HepG2 (cell line): ENCODE data around the gene SMPD3. TPM values are rescaled to one million over a fixed set of nuclear protein-coding genes. Genes with fewer than 3 reads are reported as not detected.
A peak's percentile ranks its signal among the peaks of the same experiment; 100 is the strongest.

Experiments
- CBX1 ChIP-seq: IDR thresholded peaks from one replicate; pipeline ENCODE4 v1.6.1; 2016; ENCODE audit warnings: antibody characterized with exemption, low read depth
- CEBPB ChIP-seq: IDR thresholded peaks from 2 replicates; pipeline ENCODE4 v1.6.1; 2011; ENCODE audit warnings: low read depth, low read length, improper control_type of control experiment, borderline replicate concordance
- E2F1 ChIP-seq: sonication (generic); formaldehyde crosslinking; IDR thresholded peaks from 2 replicates; pipeline ENCODE4 v1.5.0; 2020; ENCODE audit warnings: missing genetic modification reagents
- HNF4A ChIP-seq: sonication (generic); formaldehyde crosslinking; IDR thresholded peaks from 2 replicates; pipeline ENCODE4 v1.4.0; 2020; ENCODE audit warnings: missing genetic modification reagents
- MATR3 ChIP-seq: sonication (generic); formaldehyde crosslinking; IDR thresholded peaks from 2 replicates; pipeline ENCODE4 v1.4.0; 2020; ENCODE audit warnings: missing genetic modification reagents
- MAZ ChIP-seq, 2 experiments: sonication (generic) in 1 of 2; formaldehyde crosslinking in 1 of 2; IDR thresholded peaks; 2 replicates each; pipeline versions ENCODE4 v1.5.0 to v1.6.1; 2012 to 2020; ENCODE audit warnings: low read depth in 2 of 2, mild to moderate bottlenecking in 2 of 2, borderline replicate concordance in 1 of 2, improper control_type of control experiment in 1 of 2, low read length in 1 of 2, missing genetic modification reagents in 1 of 2, moderate library complexity in 1 of 2
- NFYB ChIP-seq: sonication (generic); formaldehyde crosslinking; IDR thresholded peaks from 2 replicates; pipeline ENCODE4 v1.4.0; 2020; ENCODE audit warnings: missing genetic modification reagents
- PTBP1 ChIP-seq: fragments of 200-400 bp; formaldehyde crosslinking; IDR thresholded peaks from 2 replicates; pipeline ENCODE4 v1.6.1; 2018; ENCODE audit warnings: low read length, low read depth; ENCODE audit not compliant: poor library complexity, severe bottlenecking
- RARG ChIP-seq: sonication (generic); formaldehyde crosslinking; IDR thresholded peaks from 2 replicates; pipeline ENCODE4 v1.4.0; 2020; ENCODE audit warnings: low read depth, mild to moderate bottlenecking, missing genetic modification reagents
- SMAD3 ChIP-seq: sonication (generic); formaldehyde crosslinking; IDR thresholded peaks from 2 replicates; pipeline ENCODE4 v1.4.0; 2020; ENCODE audit warnings: missing genetic modification reagents
- SNAI1 ChIP-seq: sonication (generic); formaldehyde crosslinking; IDR thresholded peaks from 2 replicates; pipeline ENCODE4 v1.5.0; 2020; ENCODE audit warnings: mild to moderate bottlenecking, missing genetic modification reagents, borderline replicate concordance
- SP5 ChIP-seq: IDR thresholded peaks from 2 replicates; pipeline ENCODE4 v1.6.1; 2016; ENCODE audit warnings: low read depth, borderline replicate concordance
- TARDBP ChIP-seq: sonication (generic); formaldehyde crosslinking; IDR thresholded peaks from 2 replicates; pipeline ENCODE4 v1.8.0; 2022; ENCODE audit warnings: mild to moderate bottlenecking, missing genetic modification reagents
- ZBTB34 ChIP-seq: sonication (generic); formaldehyde crosslinking; IDR thresholded peaks from 2 replicates; pipeline ENCODE4 v1.8.0; 2022; ENCODE audit warnings: mild to moderate bottlenecking, missing genetic modification reagents
- ZFP37 ChIP-seq: sonication (generic); formaldehyde crosslinking; IDR thresholded peaks from 2 replicates; pipeline ENCODE4 v1.4.0; 2020; ENCODE audit warnings: missing genetic modification reagents, borderline replicate concordance
- ZMAT5 ChIP-seq: sonication (generic); formaldehyde crosslinking; IDR thresholded peaks from 2 replicates; pipeline ENCODE4 v1.5.0; 2020; ENCODE audit warnings: mild to moderate bottlenecking, low read depth, missing genetic modification reagents, borderline replicate concordance
- ZNF101 ChIP-seq: sonication (generic); formaldehyde crosslinking; IDR thresholded peaks from 2 replicates; pipeline ENCODE4 v1.4.0; 2020; ENCODE audit warnings: mild to moderate bottlenecking, low read depth, missing genetic modification reagents, borderline replicate concordance
- ZNF282 ChIP-seq: fragments of 450-650 bp; IDR thresholded peaks from 2 replicates; pipeline ENCODE4 v1.6.1; 2018; ENCODE audit not compliant: partially characterized antibody
- ZNF382 ChIP-seq: sonication (generic); formaldehyde crosslinking; IDR thresholded peaks from 2 replicates; pipeline ENCODE4 v1.5.0; 2020; ENCODE audit warnings: missing genetic modification reagents, mild to moderate bottlenecking, borderline replicate concordance
- ZNF44 ChIP-seq: sonication (generic); formaldehyde crosslinking; IDR thresholded peaks from 2 replicates; pipeline ENCODE4 v1.5.1; 2020; ENCODE audit warnings: mild to moderate bottlenecking, missing genetic modification reagents
- ZNF768 ChIP-seq: sonication (generic); formaldehyde crosslinking; IDR thresholded peaks from 2 replicates; pipeline ENCODE4 v1.4.0; 2020; ENCODE audit warnings: missing genetic modification reagents
- ZSCAN30 ChIP-seq: sonication (generic); formaldehyde crosslinking; IDR thresholded peaks from 2 replicates; pipeline ENCODE4 v1.5.0; 2020; ENCODE audit warnings: mild to moderate bottlenecking, missing genetic modification reagents
- polyA plus RNA-seq, 8 experiments: library from polyadenylated mRNA; depleted of rRNA in 3 of 8; stranded (reverse) in 7 of 8; unstranded in 1 of 8; fragments of >200 nt; fragmentation: Illumina TruSeq in 4 of 8; extraction: Trizol in 4 of 8; gene quantifications; 2 replicates each; pipeline versions ENCODE4 v1.2.1 to v1.2.3, GENCODE V29; 2011 to 2016; ENCODE audit warnings: low read depth in 4 of 8, missing spikeins in 1 of 8, mixed read lengths in 1 of 8; ENCODE audit not compliant: insufficient read depth in 1 of 8
- total RNA-seq, 5 experiments: library from RNA; depleted of rRNA; stranded (reverse); fragments of >200 nt; fragmentation: Illumina TruSeq; extraction: Trizol; gene quantifications; 2 replicates each; pipeline ENCODE4 v1.2.3, GENCODE V29; 2016; ENCODE audit warnings: low read depth in 1 of 5
- TF ChIP-seq, protein P1 (sequence below): IDR thresholded peaks from 2 replicates; pipeline ENCODE4 v1.6.1; 2018; ENCODE audit warnings: missing genetic modification reagents
- TF ChIP-seq, protein P2 (sequence below): IDR thresholded peaks from 2 replicates; pipeline ENCODE4 v1.6.1; 2016; ENCODE audit warnings: low read depth, borderline replicate concordance

The SMPD3 gene
- total and polyA plus RNA-seq, 2 of the 13 experiments (the other 11 are each of a cell fraction or from before 2014, with no cell fraction given): 0.07 to 0.32 TPM

DNA sequence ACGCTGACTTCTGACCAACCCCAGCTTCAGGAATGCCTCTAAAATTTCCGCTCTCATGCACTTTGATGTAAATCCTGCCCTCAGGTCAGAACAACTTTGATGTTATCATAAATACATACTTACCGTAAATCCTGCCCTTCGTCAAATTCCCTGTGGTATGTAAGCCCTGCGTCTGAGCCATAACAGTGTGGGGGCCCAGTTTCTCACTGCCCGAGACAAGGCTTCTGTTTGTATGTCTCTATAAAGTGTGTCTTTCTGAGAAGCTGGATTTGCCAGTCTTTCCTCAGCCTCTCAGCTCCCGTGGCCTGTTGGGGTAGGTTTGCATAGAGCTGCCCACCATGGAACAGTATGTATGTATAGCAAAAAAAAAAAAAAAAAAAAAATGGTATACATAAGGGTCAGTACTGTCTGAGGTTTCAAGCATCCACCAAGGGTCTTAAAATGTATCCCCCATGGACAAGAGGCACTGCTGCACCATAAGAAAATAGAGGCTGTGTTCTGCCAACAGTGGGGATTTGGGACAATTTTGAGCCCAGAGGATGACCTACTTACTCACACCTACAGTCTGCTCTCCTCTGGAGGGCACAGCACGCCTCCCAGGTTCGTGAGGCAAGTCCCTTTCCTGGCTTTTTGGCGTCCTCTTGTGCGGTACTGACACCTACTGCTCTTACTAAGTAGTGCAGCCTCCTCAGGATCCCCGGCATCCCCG lies 120.0 kb downstream of the SMPD3 start (continued):
- TF ChIP-seq E2F1 (CRISPR knock-in tag) (no peak), CBX1 (no peak), SP5 (CRISPR knock-in tag) (peak; percentile 60; the same call in 1 of the 2 replicates), ZNF101 (CRISPR knock-in tag) (no peak), SMAD3 (CRISPR knock-in tag) (0 out of 2 replicates have a peak, but pooled peaks have one; percentile 17), PTBP1 (no peak), CEBPB (no peak), ZNF382 (CRISPR knock-in tag) (no peak), MAZ (IDR thresholded peaks at IDR 0.05; ENCODE audit: borderline replicate concordance, low read depth, low read length) (no peak), MAZ (CRISPR knock-in tag; IDR thresholded peaks at IDR 0.05; ENCODE audit: low read depth) (peak; percentile 32; the same call in 1 of the 2 replicates), NFYB (CRISPR knock-in tag) (no peak), MATR3 (no peak), HNF4A (CRISPR knock-in tag) (peak; percentile 44; the same call in 1 of the 2 replicates), ZFP37 (CRISPR knock-in tag) (no peak), TARDBP (CRISPR knock-in tag) (no peak; the same call in 1 of the 2 replicates), ZMAT5 (CRISPR knock-in tag) (no peak), RARG (no peak), ZBTB34 (no peak), ZSCAN30 (CRISPR knock-in tag) (no peak), ZNF282 (no peak), SNAI1 (CRISPR knock-in tag) (no peak), ZNF44 (CRISPR knock-in tag) (no peak), ZNF768 (no peak)
- TF ChIP-seq, protein P1, sequence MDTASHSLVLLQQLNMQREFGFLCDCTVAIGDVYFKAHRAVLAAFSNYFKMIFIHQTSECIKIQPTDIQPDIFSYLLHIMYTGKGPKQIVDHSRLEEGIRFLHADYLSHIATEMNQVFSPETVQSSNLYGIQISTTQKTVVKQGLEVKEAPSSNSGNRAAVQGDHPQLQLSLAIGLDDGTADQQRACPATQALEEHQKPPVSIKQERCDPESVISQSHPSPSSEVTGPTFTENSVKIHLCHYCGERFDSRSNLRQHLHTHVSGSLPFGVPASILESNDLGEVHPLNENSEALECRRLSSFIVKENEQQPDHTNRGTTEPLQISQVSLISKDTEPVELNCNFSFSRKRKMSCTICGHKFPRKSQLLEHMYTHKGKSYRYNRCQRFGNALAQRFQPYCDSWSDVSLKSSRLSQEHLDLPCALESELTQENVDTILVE (CRISPR knock-in tag): no peak
- TF ChIP-seq, protein P2, sequence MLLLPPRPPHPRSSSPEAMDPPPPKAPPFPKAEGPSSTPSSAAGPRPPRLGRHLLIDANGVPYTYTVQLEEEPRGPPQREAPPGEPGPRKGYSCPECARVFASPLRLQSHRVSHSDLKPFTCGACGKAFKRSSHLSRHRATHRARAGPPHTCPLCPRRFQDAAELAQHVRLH (CRISPR knock-in tag): peak; percentile 14; the same call in 1 of the 2 replicates
